Panc1 (cell line): ENCODE results near the gene ANHX. TPM values are rescaled to one million over a fixed set of nuclear protein-coding genes. Genes with fewer than 3 reads are reported as not detected.

ENCODE experiments used
- ATAC-seq: fragments of 200-7000 bp; cut with Tn5 transposase; 2 replicates; pipeline ENCODE4 v1.9.1; 2020; ENCODE audit warnings: mild to moderate bottlenecking, moderate library complexity
- BruUV-seq: library from RNA; stranded (reverse); fragments of 400-500 nt; replicated peaks from 2 replicates; lab custom pipeline; 2021; lab: Mats Ljungman, UMichigan
- CTCF ChIA-PET: fragments of 300-600 bp; sonication (Branson Sonifier 250); formaldehyde crosslinking; loops from one replicate; lab custom pipeline; 2022; ENCODE audit warnings: antibody characterized with exemption; lab: Charles Lee
- POLR2A ChIA-PET: fragments of 300-600 bp; sonication (Branson Sonifier 250); formaldehyde crosslinking; loops from one replicate; lab custom pipeline; 2022; ENCODE audit warnings: antibody characterized with exemption; lab: Charles Lee
- DNase-seq: peaks from one replicate; pipeline ENCODE4 v3.0.0-alpha.2; 2010; ENCODE audit warnings: low read depth, low spot score
- H3K27ac ChIP-seq: 2 replicates; pipeline ENCODE4 v1.5.1; 2011; ENCODE audit warnings: mild to moderate bottlenecking, low read length, inconsistent platforms
- H3K27me3 ChIP-seq: fragments of 200-500 bp; sonication (Bioruptor generic); 2 replicates; pipeline ENCODE4 v1.6.0; 2014; ENCODE audit warnings: low read length, inconsistent platforms; ENCODE audit not compliant: control insufficient read depth, insufficient read depth
- H3K36me3 ChIP-seq: fragments of 200-500 bp; sonication (Bioruptor generic); 2 replicates; pipeline ENCODE4 v1.5.1; 2014; ENCODE audit warnings: inconsistent platforms, mild to moderate bottlenecking, low read length, moderate library complexity; ENCODE audit not compliant: control insufficient read depth, insufficient read depth
- H3K4me1 ChIP-seq: 2 replicates; pipeline ENCODE4 v1.5.1; 2011; ENCODE audit warnings: inconsistent platforms, mild to moderate bottlenecking, low read length, moderate library complexity; ENCODE audit not compliant: control insufficient read depth, insufficient read depth
- H3K4me3 ChIP-seq, 2 experiments: 2 replicates each; pipeline ENCODE4 v1.5.1; 2011 to 2012; ENCODE audit warnings: low read depth in 2 of 2, low read length in 2 of 2, mild to moderate bottlenecking in 2 of 2, inconsistent platforms in 1 of 2, moderate library complexity in 1 of 2
- H3K9me3 ChIP-seq: fragments of 200-500 bp; sonication (Bioruptor generic); 2 replicates; pipeline ENCODE4 v1.5.1; 2014; ENCODE audit warnings: low read depth, mild to moderate bottlenecking, inconsistent platforms, low read length, moderate library complexity; ENCODE audit not compliant: control insufficient read depth, insufficient read depth
- POLR2AphosphoS5 ChIP-seq: IDR thresholded peaks from 2 replicates; pipeline ENCODE4 v1.6.1; 2012; ENCODE audit warnings: mild to moderate bottlenecking, low read depth, low read length, moderate library complexity
- SIN3A ChIP-seq: IDR thresholded peaks from 2 replicates; pipeline ENCODE4 v1.6.1; 2012; ENCODE audit warnings: low read depth, mild to moderate bottlenecking, low read length, moderate library complexity, borderline replicate concordance; ENCODE audit not compliant: insufficient read depth
- TCF7L2 ChIP-seq: IDR thresholded peaks from 2 replicates; pipeline ENCODE4 v1.6.1; 2011; ENCODE audit warnings: mild to moderate bottlenecking, low read depth, low read length, inconsistent platforms
- in situ Hi-C: cut with HindIII; loops from 2 replicates; pipeline ENCODE4 v1.10.0; 2016; ENCODE audit warnings: low sequenced_read_pairs, low pct_unique_long_range_greater_than_20kb
- intact Hi-C: fragments of 100-400 bp; cut with micrococcal nuclease; formaldehyde crosslinking; loops from one replicate; pipeline ENCODE4 v1.10.0; 2022; ENCODE audit not compliant: unreplicated experiment
- total RNA-seq: library from RNA; stranded (reverse); gene quantifications from one replicate; pipeline ENCODE4 v1.2.1, GENCODE V29; 2021; ENCODE audit not compliant: unreplicated experiment
- TF ChIP-seq, protein P1 (sequence below): fragments of 450-650 bp; IDR thresholded peaks from 2 replicates; pipeline ENCODE4 v1.5.1; 2017; ENCODE audit warnings: mild to moderate bottlenecking
- TF ChIP-seq, protein P2 (sequence below), 2 experiments: IDR thresholded peaks; 2 replicates each; pipeline ENCODE4 v1.6.1; 2011 to 2012; ENCODE audit warnings: low read depth in 2 of 2, control low read depth in 1 of 2, low read length in 1 of 2, mild to moderate bottlenecking in 1 of 2, moderate library complexity in 1 of 2; ENCODE audit not compliant: insufficient read depth in 1 of 2

ANHX gene
- total RNA-seq, 1 experiment from 2014 or later = not detected

DNA sequence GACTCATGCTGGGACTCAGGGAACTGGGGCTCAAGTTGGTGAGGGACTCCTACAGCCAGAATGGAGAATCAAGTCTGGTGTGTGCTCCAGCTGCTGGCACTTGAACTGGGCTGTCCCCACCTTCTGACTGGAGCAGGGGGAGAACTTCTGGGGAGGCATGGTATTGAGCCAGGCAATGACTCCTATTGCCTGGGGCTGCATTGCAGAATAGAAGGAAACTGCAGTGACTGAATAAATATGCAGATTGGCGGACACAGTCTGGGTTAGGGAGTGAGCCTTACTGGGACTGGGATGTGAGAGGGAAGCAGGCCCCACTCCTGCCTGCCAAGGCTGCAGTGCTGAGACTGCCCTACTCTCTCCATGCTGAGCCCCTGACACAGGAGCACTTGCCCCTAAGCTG, 63.2 kb downstream of the ANHX start:
- Histone ChIP-seq H3K27ac (no peak overlapping the region), H3K4me1 (no peaks in the 10 kb centered on the region), H3K4me3 (no peak overlapping the region), H3K9me3 (peaks cover 36% of the 10 kb centered on the region; the same call in 1 of the 2 replicates), H3K27me3 (no peaks in the 10 kb centered on the region), H3K36me3 (no peaks in the 10 kb centered on the region)
- ChIA-PET CTCF (no interaction called here), POLR2A (no interaction called here)
- in situ Hi-C loops (no loop called here), intact Hi-C loops (no loop called here)
- TF ChIP-seq SIN3A (no peak), TCF7L2 (no peak), POLR2AphosphoS5 (no peak)
- TF ChIP-seq, protein P1, sequence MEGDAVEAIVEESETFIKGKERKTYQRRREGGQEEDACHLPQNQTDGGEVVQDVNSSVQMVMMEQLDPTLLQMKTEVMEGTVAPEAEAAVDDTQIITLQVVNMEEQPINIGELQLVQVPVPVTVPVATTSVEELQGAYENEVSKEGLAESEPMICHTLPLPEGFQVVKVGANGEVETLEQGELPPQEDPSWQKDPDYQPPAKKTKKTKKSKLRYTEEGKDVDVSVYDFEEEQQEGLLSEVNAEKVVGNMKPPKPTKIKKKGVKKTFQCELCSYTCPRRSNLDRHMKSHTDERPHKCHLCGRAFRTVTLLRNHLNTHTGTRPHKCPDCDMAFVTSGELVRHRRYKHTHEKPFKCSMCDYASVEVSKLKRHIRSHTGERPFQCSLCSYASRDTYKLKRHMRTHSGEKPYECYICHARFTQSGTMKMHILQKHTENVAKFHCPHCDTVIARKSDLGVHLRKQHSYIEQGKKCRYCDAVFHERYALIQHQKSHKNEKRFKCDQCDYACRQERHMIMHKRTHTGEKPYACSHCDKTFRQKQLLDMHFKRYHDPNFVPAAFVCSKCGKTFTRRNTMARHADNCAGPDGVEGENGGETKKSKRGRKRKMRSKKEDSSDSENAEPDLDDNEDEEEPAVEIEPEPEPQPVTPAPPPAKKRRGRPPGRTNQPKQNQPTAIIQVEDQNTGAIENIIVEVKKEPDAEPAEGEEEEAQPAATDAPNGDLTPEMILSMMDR = no peak
- TF ChIP-seq, protein P2, sequence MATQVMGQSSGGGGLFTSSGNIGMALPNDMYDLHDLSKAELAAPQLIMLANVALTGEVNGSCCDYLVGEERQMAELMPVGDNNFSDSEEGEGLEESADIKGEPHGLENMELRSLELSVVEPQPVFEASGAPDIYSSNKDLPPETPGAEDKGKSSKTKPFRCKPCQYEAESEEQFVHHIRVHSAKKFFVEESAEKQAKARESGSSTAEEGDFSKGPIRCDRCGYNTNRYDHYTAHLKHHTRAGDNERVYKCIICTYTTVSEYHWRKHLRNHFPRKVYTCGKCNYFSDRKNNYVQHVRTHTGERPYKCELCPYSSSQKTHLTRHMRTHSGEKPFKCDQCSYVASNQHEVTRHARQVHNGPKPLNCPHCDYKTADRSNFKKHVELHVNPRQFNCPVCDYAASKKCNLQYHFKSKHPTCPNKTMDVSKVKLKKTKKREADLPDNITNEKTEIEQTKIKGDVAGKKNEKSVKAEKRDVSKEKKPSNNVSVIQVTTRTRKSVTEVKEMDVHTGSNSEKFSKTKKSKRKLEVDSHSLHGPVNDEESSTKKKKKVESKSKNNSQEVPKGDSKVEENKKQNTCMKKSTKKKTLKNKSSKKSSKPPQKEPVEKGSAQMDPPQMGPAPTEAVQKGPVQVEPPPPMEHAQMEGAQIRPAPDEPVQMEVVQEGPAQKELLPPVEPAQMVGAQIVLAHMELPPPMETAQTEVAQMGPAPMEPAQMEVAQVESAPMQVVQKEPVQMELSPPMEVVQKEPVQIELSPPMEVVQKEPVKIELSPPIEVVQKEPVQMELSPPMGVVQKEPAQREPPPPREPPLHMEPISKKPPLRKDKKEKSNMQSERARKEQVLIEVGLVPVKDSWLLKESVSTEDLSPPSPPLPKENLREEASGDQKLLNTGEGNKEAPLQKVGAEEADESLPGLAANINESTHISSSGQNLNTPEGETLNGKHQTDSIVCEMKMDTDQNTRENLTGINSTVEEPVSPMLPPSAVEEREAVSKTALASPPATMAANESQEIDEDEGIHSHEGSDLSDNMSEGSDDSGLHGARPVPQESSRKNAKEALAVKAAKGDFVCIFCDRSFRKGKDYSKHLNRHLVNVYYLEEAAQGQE (IDR thresholded peaks at IDR 0.05; ENCODE audit: insufficient read depth in 1 of 2, low read depth in 2 of 2, low read length in 1 of 2) = no peak
- DNase-seq (no peak), ATAC-seq (no peak)
- no TSS peak for BruUV-seq

Other genes starting within 250 kb of the ANHX start
- 22.1 TPM for gene ZNF26, start 249.5 kb downstream of the ANHX start, total RNA-seq
- gene ZNF84, start 198.4 kb downstream of the ANHX start, total RNA-seq = 36.8 TPM
- gene ZNF140, start 155.0 kb downstream of the ANHX start, total RNA-seq = 14.3 TPM
- gene ZNF891, start 105.6 kb downstream of the ANHX start, total RNA-seq = 2.2 TPM
- 12.4 TPM for gene ZNF10, start 105.2 kb downstream of the ANHX start, total RNA-seq
- 22.4 TPM for gene ZNF268, start 54.4 kb downstream of the ANHX start, total RNA-seq